Kidney capillary endothelial cell (primary cell): ENCODE results near the gene VWA3B.
A peak's percentile ranks its signal among the peaks of the same experiment; 100 is the strongest.
"Not testable (repeated sequence)": the region's sequence is repeated elsewhere in the genome, so short reads cannot be mapped to it uniquely, and the experiment has no call there.

Experiments used
- DNase-seq: peaks from one replicate; pipeline ENCODE4 v3.0.0-alpha.2; 2018; ENCODE audit warnings: low spot score

VWA3B gene

DNA sequence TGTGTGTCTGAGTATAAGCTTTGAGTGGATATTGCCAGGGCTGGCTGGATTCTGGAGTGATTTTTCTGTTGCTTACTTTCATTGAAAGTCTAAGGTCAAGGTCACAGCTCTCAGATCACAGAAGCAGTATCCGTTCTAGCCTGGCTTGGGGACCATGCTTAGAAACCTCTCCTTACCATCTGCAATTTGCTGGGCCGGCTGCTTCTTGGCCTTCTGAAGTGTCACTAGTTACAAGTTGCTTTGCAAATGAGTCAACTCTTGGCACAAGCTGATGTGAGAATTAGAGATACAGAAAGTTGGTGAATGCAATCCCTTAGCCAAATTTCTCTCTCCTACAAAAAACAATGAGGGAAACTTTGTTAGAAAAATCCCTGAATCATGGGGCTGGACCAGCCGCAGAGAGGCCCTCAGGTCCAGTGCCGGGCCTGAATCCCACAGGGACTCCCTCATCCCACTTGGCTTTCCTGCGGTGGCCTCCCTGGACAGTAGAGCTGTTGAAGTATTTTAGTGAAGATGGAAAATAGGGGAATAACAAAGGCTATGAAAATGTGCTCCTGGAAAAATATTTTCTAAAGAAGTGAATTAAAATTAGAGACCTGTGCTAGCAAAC is 166.6 kb downstream of the VWA3B start:
- no peak for DNase-seq

DNA sequence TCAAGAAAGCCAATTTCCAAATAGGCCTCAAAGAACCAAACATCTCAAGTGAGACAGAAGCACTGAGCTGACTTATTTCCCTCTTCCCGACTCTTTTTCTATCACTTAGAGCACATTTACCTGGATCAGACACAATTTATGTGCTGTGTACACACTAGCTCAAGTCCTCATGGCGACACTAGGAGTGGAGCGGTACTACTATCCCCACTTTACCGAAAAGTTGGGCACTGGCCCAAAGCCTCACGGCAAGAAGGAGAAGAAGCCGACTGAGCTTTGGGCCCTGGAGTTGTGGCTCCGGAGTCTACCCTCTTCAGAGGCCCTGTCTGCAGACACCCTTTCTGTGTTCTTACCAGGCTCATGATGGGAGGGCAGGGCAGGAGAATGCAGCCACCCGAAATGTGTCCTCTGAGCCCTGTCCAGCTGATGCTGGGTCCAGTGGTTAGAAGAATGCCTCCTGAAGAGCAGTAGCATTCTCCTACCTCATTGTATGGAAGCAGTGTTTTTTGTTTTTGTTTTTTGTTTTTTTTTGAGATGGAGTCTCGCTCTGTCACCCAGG is 167.6 kb downstream of the VWA3B start:
- DNase-seq, result no peak

DNA sequence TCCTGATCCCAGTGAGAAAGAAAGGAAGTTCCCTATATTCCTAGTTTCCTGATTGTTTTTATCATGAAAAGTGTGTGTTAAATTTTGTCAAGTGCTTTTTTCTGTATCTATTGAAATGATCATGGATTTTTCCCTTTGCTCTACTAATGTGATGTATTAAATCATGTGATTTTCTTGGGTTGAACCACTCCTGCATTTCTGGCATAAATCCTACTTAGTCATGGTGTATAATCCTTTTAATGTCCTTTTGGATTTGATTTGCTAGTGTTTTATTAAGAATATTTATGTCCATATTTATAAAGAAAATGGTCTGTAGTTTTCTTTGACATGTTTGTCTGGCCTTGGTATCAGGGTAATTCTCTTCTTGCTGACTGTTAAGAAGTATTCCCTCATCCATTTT is 171.9 kb downstream of the VWA3B start:
- no peak for DNase-seq

DNA sequence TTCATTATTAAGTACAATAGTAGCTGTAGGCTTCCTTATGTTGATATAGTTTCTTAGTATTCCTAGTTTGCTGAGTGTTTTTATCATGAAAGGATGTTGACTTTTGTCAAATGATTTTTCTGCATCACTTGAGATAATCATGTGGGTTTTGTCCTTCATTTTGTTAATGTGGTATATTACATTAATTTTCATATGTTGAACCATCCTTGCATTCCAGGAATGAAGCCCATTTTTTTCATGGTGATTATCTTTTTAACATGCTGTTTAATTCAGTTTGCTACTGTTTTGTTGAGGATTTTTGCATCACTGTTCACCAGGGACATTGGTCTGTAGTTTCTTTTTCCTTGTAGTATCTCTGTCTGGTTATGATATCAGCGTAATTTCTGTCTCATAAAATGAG is 176.4 kb downstream of the VWA3B start:
- no peak for DNase-seq

DNA sequence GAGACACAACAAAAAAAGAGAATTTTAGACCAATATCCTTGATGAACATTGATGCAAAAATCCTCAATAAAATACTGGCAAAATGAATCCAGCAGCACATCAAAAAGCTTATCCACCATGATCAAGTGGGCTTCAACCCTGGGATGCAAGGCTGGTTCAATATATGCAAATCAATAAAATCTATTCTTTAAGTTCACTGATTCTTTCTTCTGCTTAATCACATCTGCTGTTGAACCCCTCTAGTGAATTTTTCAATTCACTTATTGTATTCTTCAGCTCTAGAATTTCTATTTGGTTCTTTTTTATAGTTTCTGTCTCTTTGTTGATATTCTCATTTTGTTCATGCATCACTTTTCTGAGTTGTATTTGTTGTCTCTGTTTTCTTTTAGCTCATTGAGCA is 181.3 kb downstream of the VWA3B start:
- DNase-seq, result not testable (repeated sequence)

DNA sequence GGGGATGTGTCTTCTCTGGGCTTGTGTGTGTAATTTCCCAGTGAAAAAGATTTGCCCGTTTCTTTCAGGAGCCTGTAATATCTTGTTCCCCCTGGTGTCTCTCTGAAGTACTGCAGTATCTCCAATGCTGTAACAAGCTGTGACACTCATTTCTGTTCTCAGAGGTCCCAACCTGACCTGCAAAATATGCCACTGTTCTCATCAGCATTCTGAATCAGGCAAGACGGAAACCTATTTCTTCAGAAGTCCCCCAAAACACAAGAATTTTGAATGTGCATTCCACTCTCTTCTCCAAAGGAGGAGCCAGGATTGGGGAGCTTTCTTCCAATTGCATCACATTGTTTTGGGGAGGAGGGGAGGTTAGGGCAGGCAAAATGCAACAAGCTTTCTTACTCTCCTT is 182.3 kb downstream of the VWA3B start:
- peak; percentile 30 for DNase-seq

DNA sequence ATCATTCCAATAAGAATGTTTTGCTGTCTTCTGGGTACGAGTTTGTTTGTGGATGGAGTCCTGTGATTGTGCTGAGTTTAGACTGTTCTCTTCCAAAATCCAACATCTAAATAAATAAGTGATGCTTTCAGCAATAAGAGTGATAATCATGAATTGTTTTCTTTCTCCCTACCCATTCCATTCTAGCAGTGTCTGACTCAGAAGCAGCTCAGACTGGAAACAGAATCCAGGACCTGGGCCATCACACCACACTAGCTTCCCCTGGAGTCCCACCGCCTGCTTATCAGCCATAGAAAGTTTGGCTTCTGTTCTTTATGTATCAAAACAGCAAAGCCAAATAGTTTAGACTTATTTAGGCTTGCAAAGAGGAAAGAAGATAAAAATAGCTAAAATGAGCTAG is 182.9 kb downstream of the VWA3B start:
- no peak for DNase-seq

DNA sequence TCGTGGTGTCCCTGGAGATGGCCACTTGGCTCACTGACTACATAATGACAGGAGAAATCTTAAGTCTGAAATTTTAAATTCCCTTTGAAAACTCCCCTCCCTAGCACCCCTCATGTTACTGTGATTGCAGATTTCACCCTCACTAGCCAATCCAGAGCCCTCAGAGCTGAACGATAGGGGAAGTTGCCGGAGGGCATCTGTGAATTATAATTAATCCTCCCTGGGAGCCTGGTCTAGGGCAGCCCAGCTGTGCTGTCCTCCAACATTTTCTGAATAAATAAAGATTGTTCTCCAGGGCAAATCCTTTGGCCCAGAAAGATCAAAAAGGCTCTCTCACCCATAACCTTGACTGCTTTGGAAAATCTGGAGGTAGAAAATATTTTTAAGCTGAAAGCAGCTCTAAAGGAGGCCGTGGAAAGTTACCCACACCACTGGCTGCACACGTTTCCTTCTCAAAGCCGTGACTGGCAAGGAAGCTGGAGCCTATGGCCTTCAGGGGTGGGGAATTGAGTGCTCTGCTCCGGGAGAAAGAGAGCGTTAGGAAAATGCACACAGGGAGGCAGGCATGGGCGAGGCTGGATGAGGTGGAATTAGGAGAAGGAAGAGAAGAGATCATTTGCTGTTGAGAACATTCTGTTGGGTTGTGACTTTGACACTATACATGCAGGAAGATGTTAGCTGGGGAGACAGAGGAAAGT is 190.3 kb downstream of the VWA3B start:
- no peak for DNase-seq

DNA sequence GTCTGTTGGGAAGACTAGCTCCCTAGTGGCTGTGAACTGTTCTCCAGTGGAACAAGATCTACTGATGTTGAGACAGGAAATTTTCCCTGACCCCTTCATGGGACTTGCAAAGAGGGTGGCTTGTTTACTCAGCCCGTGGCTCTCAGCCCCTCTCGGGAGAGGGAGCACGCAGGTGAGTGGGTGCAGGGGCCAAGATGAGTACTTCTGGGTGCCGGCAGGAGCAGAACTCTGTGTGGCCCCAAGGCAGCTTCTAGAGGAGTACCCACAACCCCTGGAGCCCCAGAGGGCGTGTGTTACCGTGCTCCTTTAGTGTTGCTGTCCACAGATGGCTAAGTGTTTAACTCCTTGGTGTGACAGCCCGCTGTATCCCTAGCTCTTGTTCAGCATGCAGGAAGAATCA is 191.1 kb downstream of the VWA3B start:
- DNase-seq, result no peak

DNA sequence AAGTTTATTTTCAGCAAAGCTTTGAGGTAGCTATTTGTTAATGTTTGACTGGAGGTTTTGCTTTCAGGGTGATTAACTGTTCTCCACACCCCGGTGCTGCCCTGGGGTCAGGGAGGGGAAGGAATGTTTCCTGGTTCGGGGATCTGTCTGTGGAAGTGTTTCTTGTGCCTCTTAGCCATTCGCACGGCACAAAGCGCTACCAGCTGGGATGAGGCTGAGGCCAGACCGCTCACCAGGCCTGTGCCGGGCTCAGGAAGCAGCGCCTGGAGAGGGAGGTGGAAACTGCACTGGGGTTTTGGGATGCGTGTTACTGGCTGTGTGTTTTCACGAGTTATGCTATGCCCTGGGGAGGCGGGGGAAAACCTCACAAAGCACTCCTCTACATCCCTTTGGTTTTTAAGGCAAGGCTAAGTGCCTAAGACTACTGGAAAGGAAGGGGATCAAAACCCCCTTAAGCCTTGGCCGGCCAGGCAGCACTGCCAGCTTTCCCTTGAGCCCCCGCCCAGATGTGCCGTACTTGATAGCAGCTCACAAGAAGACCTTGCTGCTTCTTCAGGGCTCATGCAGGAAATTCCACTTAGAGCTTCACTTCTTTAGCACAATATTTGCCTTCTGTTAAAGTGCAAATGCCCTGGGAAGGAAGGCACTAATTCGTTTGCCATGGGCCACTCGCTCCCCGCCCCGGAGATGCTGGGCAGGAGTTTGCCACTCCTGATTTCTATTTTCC is 193.6 kb downstream of the VWA3B start:
- DNase-seq, result no peak

DNA sequence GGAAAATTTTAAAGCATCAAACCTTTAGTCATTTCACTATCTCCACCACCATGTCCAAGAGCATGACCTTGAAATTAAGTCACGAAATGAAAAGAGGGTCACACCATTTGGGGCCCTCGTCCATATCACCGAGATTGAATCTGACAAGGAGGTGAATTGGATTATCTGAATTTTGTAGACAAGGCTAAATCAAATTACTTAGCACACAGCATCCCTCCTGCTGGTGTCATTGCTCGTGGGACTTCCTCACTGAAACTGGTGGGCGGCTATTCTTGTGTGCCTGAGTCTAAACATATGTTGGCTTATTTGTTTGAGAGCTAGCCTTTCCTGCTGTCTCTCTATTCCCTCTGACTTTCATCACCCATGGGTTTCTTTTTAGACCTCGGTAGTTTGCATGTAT is 194.6 kb downstream of the VWA3B start:
- DNase-seq, result no peak

DNA sequence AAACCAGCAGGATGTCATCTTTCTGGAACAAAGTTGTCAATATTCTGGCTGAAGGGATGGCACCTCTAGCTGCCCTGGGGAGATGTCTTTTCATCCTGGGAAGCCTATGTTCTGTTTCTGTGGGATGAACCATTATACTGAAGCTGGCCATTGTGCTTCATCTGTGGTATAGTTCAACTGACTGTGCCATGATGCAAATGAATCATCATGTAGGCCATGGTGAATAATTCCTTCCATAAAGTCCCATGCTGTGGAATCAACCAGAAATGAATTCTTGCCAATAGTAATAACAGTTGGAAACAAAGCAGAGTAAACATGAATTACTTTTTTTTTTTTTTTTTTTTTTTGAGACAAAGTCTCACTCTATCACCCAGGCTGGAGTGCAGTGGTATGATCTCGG is 195.1 kb downstream of the VWA3B start:
- no peak for DNase-seq

DNA sequence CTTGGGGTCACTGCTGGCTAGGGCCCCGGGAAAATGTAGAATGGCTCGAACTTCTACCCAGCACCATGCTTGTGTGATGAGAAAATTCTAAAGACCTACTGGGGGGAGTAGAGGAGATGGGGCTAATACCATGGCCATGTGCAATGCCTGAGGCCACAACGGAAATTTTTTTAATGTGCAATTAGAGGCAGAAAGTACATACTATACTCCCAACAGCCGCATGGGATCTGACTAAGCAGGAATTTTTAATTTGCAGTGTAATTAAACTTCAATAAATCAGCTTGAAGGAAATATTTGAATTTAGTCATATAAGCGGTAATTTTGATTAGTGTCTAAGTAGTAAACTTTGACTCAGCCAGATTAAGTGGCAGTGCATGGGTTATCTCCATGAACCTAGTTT is 206.1 kb downstream of the VWA3B start:
- DNase-seq, result no peak

DNA sequence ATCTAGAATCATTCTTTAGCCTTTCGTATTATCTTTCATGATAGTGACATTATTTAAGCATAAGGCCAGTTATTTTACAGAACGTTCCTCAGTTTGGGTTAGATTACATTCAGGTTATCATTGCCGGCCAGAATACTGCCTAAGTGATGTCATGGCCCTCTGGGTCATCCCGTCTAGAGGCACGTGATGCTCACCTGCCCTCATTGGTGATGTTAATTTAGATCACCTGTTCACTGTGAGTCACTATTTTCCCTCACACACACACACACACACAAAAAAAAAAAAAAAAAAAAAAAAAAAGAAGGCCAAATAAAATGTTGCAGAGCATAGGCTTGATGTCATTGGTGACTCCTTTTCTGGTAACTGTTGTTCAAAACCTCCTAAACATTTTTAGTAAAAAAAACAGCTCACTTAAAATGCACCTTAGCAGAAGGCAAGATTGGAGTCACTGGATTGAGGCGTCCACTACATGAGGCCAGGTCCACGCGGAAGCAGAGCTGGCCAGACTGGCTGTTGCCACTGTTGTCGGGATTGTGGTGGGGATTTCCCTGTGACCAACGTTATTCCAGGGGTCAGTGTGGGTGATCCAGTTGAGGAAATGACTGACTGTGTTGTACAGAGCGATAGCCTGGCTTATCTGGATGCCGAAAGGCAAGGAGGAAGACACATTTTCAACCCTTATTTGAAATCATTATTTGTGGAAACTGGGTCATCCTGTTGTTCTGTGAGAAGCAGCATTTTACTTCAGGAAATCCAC is 207.1 kb downstream of the VWA3B start:
- peak; percentile 7 for DNase-seq

DNA sequence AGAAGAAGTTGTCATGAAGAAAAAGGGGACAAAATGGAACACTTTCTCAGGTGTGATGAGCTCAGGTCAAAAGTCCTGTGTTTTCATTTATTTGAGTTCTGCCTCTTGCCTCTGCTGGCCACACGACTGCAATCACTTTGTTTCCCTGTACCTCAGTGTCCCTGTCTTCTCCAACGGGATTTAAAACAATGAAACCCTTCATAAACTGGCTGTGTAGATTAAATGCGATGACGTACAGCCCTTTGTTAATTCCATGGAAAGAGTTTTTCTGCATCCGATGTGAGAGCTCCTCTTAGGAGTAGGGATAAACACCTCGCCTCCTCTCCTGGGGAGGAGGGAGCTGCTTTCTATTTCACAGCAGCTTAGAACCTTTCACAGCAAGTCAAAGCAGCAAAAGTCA is 207.7 kb downstream of the VWA3B start:
- no peak for DNase-seq

DNA sequence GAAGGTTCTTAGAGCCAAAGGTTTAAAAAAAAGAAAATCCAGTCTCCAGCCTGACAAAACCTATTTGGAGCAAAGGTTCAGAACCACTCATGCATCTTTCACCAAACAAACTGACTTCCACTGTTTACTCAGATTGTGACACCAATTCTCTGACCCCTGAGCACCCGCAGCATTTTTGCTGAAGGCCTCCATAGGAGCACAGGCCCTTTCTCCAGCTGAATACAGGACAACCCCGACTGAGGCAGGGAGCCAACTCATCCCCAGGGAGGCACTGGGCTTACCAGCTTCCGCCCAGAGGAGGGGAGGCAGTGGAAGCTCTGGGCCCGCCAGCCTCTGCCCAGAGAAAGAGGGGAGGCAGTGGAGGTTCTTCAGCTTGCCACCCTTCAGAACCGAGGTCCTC is 208.3 kb downstream of the VWA3B start:
- DNase-seq, result no peak

DNA sequence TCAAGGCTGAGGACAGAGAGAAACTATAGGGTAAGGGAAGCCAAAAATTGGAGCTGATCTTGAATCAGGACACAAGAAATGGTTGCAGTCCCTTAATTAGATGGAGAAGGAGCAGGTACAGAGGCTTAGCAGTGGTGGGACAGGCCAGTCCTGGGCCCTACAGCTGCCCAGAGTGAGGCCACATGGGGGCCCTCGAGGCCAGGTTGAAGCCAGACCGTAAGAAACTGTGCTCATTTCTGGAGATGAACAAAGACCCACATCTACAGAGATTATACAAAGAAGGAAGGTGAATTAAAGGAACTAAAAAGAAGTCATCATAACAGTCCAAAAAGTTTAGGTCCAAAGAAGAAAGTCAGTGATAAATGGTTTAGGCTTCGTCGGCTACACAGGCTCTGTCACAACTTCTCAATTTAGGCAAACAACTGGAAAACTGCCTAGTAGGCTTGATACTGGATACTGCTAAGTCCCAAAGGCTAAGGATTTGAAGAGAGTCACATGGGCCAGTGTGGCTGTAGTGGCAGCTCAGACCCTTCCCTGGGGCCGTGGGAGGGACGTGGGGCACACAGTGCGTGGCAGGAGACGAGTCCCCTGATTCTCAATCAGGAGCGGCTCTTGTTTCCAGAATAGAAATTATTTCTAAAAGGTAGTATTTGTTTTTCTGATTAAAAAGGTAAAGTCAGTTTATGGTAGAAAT is 208.9 kb downstream of the VWA3B start:
- DNase-seq, result no peak

DNA sequence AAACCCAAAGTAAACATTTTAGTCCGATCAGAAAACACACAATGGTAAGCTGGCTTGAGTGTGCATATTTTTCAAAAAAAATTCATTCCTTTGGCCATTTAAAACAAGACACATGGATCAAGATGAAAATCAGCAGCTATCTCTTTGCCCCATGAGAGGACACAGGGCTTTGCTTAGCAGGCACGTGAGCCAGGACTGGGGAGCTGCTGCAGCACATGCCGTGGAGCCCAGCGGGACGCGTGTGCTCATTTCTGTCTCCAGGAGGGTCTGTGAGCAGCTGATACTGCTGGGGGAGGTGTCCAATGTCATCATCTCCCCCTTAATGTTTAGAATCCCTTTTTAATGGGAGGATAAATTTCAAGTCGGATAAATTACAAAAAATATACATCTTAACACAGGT is 209.5 kb downstream of the VWA3B start:
- DNase-seq, result no peak

DNA sequence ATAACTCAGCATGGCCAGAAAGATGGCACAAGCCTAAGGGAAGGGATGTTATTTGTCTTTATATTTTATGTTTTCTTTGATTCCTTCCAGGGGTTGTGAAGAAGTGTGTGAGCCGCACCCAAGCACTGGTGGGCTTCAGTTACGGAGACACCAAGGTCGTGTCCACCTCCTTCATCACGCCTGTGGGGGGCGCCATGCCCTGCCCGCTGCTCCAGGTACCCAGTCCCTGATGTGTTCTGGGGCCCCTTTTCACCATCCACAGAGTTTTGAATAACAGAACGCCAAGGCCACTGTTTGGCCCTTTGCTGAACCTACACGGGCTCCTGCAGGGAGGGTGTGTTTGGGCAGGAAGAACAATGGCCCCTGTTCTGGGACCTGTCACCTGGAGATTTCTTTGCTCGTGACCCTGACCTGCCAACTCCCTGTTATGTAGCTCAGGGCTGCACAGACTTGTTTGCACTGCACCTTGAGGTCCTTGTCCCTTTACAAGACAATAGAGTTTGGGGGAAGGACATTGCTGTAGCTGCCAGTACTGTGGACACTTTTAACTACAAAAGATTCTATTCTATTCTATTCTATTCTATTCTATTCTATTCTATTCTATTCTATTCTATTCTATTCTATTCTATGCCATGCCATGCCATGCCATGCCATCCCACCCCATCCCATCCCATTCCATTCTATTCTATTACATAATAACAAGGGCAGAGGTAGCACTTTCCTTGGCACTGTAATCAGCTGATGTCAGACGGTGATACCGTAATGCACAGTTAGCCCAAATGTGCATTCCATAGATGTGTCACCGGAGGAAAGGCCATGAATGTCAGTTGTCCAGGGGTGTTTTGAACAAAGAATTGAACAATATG is 211.1 kb downstream of the VWA3B start:
- no peak for DNase-seq

DNA sequence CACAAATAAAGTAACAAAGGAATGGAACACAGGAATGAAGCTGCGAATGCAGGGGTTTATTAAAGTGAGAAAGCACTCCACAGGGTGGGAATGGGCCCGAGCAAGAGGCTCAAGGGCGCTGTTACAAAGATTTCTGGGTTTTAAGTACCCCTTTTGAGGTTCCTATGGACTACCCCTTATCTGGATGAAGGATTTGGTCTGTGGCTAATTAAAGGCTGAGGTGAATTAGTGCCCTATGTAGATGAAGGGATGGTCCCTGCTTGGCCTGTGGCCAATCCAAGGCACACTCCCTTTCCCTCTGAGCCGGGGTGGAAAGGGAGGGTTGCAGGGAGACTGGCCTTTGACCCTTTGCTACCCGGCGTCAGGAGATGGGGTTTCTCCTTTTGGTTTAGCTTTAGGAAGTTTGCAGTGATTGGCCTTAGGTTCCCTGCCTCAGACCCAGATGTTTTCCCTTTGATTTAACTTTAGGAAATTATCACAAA is 211.8 kb downstream of the VWA3B start:
- DNase-seq, result no peak
